GM23338 (cell line): Measurements from ENCODE around the gene PRKAR1B.

Experiments
- CREB1 ChIP-seq: fragments of 250-450 bp; sonication (Bioruptor Pico); IDR thresholded peaks from 2 replicates; pipeline ENCODE4 v1.5.0; 2020; ENCODE audit warnings: low read depth, mild to moderate bottlenecking, moderate library complexity
- EZH2 ChIP-seq: fragments of 200-600 bp; sonication (generic); IDR thresholded peaks from one replicate; pipeline ENCODE4 v1.8.0; 2017; ENCODE audit warnings: antibody characterized with exemption, mild to moderate bottlenecking, low read depth; ENCODE audit not compliant: unreplicated experiment
- EZH2phosphoT487 ChIP-seq: fragments of 200-600 bp; sonication (generic); IDR thresholded peaks from one replicate; pipeline ENCODE4 v1.8.1; 2018; ENCODE audit warnings: antibody characterized with exemption; ENCODE audit not compliant: unreplicated experiment
- JUNB ChIP-seq: IDR thresholded peaks from one replicate; pipeline ENCODE4 v1.6.1; 2016; ENCODE audit warnings: antibody characterized with exemption; ENCODE audit not compliant: unreplicated experiment
- NANOG ChIP-seq: IDR thresholded peaks from 2 replicates; pipeline ENCODE4 v1.6.1; 2016; ENCODE audit warnings: antibody characterized with exemption, borderline replicate concordance
- POLR2AphosphoS5 ChIP-seq: IDR thresholded peaks from 2 replicates; pipeline ENCODE4 v1.6.1; 2016; ENCODE audit warnings: antibody characterized with exemption, low read depth
- STAT1 ChIP-seq: IDR thresholded peaks from one replicate; pipeline ENCODE4 v1.6.1; 2016; ENCODE audit warnings: antibody characterized with exemption; ENCODE audit not compliant: unreplicated experiment
- ZNF331 ChIP-seq: fragments of 250-450 bp; sonication (Bioruptor Pico); IDR thresholded peaks from 2 replicates; pipeline ENCODE4 v1.5.0; 2020; ENCODE audit warnings: low read depth, mild to moderate bottlenecking, moderate library complexity
- TF ChIP-seq, protein P1 (sequence below), 2 experiments: fragments of 200-600 bp in 1 of 2; sonication (generic) in 1 of 2; conservative IDR thresholded peaks; 2 replicates each; pipeline versions ENCODE4 v1.5.1 to v1.6.1; 2016 to 2017; ENCODE audit warnings: antibody characterized with exemption in 2 of 2, low read depth in 2 of 2, mild to moderate bottlenecking in 2 of 2, moderate library complexity in 1 of 2
- TF ChIP-seq, protein P2 (sequence below): IDR thresholded peaks from 2 replicates; pipeline ENCODE4 v1.6.1; 2016; ENCODE audit warnings: antibody characterized with exemption
- TF ChIP-seq, protein P3 (sequence below): IDR thresholded peaks from one replicate; pipeline ENCODE4 v1.6.1; 2018; ENCODE audit warnings: antibody characterized with exemption; ENCODE audit not compliant: unreplicated experiment
- TF ChIP-seq, protein P4 (sequence below): fragments of 250-450 bp; sonication (Bioruptor Pico); IDR thresholded peaks from 2 replicates; pipeline ENCODE4 v1.5.0; 2020; ENCODE audit warnings: mild to moderate bottlenecking, moderate library complexity

DNA sequence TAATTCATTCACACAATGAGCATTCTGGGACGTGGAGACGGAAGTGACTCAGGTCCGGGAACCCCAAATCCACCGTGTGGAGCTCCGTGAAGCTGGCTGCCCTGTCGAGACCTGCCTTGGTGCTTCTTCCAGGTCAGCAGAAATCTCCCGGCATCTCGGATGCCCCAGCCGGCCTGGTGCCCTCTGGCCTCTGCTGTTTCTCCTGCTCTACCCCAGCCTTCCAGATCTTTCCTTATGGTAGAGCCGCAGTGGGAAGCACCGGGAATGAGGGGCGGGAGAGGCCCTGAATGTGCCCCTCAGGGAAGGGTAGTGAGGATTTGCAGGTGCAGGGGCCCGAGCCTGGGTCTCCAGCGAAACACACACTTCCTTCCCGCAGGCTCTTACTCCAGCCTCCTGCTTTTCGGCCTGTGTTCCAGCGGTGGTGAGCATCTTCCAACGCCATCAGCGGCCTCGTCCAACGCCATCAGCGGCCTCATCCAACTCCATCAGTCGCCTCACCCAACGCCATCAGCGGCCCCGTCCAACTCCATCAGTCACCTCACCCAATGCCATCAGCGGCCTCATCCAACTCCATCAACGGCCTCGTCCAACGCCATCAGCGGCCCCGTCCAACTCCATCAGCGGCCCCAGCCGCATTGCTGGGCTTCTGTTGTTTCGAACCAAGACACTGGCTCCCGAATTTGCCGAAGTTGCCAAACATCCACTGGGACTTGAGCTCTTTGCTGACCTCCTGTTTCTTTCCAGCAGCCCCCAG lies 150.4 kb downstream of the PRKAR1B start:
- TF ChIP-seq, protein P1, sequence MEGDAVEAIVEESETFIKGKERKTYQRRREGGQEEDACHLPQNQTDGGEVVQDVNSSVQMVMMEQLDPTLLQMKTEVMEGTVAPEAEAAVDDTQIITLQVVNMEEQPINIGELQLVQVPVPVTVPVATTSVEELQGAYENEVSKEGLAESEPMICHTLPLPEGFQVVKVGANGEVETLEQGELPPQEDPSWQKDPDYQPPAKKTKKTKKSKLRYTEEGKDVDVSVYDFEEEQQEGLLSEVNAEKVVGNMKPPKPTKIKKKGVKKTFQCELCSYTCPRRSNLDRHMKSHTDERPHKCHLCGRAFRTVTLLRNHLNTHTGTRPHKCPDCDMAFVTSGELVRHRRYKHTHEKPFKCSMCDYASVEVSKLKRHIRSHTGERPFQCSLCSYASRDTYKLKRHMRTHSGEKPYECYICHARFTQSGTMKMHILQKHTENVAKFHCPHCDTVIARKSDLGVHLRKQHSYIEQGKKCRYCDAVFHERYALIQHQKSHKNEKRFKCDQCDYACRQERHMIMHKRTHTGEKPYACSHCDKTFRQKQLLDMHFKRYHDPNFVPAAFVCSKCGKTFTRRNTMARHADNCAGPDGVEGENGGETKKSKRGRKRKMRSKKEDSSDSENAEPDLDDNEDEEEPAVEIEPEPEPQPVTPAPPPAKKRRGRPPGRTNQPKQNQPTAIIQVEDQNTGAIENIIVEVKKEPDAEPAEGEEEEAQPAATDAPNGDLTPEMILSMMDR (conservative IDR thresholded peaks at IDR 0.05; ENCODE audit: low read depth in 2 of 2) = no peak
- TF ChIP-seq, protein P2, sequence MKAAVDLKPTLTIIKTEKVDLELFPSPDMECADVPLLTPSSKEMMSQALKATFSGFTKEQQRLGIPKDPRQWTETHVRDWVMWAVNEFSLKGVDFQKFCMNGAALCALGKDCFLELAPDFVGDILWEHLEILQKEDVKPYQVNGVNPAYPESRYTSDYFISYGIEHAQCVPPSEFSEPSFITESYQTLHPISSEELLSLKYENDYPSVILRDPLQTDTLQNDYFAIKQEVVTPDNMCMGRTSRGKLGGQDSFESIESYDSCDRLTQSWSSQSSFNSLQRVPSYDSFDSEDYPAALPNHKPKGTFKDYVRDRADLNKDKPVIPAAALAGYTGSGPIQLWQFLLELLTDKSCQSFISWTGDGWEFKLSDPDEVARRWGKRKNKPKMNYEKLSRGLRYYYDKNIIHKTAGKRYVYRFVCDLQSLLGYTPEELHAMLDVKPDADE = no peak
- TF ChIP-seq EZH2 = no peak
- TF ChIP-seq POLR2AphosphoS5 = no peak
- TF ChIP-seq EZH2phosphoT487 = no peak
- TF ChIP-seq, protein P3, sequence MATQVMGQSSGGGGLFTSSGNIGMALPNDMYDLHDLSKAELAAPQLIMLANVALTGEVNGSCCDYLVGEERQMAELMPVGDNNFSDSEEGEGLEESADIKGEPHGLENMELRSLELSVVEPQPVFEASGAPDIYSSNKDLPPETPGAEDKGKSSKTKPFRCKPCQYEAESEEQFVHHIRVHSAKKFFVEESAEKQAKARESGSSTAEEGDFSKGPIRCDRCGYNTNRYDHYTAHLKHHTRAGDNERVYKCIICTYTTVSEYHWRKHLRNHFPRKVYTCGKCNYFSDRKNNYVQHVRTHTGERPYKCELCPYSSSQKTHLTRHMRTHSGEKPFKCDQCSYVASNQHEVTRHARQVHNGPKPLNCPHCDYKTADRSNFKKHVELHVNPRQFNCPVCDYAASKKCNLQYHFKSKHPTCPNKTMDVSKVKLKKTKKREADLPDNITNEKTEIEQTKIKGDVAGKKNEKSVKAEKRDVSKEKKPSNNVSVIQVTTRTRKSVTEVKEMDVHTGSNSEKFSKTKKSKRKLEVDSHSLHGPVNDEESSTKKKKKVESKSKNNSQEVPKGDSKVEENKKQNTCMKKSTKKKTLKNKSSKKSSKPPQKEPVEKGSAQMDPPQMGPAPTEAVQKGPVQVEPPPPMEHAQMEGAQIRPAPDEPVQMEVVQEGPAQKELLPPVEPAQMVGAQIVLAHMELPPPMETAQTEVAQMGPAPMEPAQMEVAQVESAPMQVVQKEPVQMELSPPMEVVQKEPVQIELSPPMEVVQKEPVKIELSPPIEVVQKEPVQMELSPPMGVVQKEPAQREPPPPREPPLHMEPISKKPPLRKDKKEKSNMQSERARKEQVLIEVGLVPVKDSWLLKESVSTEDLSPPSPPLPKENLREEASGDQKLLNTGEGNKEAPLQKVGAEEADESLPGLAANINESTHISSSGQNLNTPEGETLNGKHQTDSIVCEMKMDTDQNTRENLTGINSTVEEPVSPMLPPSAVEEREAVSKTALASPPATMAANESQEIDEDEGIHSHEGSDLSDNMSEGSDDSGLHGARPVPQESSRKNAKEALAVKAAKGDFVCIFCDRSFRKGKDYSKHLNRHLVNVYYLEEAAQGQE = no peak
- TF ChIP-seq JUNB = no peak
- TF ChIP-seq CREB1 (CRISPR knock-in tag) = no peak
- TF ChIP-seq, protein P4, sequence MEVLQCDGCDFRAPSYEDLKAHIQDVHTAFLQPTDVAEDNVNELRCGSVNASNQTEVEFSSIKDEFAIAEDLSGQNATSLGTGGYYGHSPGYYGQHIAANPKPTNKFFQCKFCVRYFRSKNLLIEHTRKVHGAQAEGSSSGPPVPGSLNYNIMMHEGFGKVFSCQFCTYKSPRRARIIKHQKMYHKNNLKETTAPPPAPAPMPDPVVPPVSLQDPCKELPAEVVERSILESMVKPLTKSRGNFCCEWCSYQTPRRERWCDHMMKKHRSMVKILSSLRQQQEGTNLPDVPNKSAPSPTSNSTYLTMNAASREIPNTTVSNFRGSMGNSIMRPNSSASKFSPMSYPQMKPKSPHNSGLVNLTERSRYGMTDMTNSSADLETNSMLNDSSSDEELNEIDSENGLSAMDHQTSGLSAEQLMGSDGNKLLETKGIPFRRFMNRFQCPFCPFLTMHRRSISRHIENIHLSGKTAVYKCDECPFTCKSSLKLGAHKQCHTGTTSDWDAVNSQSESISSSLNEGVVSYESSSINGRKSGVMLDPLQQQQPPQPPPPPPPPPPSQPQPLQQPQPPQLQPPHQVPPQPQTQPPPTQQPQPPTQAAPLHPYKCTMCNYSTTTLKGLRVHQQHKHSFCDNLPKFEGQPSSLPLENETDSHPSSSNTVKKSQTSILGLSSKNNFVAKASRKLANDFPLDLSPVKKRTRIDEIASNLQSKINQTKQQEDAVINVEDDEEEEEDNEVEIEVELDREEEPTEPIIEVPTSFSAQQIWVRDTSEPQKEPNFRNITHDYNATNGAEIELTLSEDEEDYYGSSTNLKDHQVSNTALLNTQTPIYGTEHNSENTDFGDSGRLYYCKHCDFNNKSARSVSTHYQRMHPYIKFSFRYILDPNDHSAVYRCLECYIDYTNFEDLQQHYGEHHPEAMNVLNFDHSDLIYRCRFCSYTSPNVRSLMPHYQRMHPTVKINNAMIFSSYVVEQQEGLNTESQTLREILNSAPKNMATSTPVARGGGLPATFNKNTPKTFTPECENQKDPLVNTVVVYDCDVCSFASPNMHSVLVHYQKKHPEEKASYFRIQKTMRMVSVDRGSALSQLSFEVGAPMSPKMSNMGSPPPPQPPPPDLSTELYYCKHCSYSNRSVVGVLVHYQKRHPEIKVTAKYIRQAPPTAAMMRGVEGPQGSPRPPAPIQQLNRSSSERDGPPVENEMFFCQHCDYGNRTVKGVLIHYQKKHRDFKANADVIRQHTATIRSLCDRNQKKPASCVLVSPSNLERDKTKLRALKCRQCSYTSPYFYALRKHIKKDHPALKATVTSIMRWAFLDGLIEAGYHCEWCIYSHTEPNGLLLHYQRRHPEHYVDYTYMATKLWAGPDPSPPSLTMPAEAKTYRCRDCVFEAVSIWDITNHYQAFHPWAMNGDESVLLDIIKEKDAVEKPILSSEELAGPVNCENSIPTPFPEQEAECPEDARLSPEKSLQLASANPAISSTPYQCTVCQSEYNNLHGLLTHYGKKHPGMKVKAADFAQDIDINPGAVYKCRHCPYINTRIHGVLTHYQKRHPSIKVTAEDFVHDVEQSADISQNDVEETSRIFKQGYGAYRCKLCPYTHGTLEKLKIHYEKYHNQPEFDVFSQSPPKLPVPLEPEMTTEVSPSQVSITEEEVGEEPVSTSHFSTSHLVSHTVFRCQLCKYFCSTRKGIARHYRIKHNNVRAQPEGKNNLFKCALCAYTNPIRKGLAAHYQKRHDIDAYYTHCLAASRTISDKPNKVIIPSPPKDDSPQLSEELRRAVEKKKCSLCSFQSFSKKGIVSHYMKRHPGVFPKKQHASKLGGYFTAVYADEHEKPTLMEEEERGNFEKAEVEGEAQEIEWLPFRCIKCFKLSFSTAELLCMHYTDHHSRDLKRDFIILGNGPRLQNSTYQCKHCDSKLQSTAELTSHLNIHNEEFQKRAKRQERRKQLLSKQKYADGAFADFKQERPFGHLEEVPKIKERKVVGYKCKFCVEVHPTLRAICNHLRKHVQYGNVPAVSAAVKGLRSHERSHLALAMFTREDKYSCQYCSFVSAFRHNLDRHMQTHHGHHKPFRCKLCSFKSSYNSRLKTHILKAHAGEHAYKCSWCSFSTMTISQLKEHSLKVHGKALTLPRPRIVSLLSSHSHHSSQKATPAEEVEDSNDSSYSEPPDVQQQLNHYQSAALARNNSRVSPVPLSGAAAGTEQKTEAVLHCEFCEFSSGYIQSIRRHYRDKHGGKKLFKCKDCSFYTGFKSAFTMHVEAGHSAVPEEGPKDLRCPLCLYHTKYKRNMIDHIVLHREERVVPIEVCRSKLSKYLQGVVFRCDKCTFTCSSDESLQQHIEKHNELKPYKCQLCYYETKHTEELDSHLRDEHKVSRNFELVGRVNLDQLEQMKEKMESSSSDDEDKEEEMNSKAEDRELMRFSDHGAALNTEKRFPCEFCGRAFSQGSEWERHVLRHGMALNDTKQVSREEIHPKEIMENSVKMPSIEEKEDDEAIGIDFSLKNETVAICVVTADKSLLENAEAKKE (CRISPR knock-in tag) = no peak
- TF ChIP-seq STAT1 = no peak
- TF ChIP-seq NANOG = no peak
- no peak for TF ChIP-seq ZNF331 (CRISPR knock-in tag)
